ENCODE results near the gene CCR9.

The CCR9 gene

DNA sequence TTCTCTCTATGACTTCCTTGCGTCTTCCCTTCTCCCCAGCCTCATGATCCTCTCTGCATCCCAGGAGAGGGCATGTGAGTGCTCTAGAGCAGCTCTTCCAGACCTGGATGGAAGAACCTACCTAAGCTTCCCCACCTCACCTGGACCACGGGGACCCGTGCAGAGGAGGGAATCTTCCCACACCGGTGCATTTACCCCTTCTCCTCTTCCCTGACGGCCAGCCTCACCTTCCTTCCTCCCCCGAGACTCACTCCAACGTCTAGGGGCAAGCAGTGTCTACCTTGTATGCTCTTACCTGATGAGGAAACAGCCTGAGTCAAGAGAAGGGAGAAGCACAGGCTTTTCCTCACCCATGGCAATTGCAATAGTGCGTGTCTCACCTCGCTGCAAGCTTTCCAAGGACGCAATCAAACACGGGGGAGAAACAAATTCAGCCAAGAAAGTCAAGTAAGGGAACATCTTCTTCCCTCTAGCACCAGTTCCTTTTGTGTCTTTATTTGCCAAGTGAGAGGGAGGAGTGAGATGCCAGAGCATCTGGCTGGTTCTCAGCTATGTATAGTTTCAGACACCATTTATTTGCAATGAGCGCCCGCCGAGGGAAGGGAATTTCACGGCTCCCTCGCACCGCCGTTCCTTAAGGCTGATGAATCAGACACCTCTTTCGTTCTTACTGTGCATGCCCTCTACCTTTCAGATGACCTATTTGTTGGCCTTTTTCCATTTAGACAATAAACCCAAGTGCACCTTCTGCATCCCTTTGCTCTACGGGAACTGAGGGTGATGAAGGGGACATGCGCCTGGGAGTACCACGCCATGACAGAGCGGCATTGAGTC is 1.8 kb upstream of the CCR9 start:
- TF ChIP-seq EP300 (IDR thresholded peaks at IDR 0.05; ENCODE audit: borderline replicate concordance) (no peak), CREB1 (IDR thresholded peaks at IDR 0.05; ENCODE audit: low read depth) (no peak), RAD21 (IDR thresholded peaks at IDR 0.05; ENCODE audit: low read depth) (no peak), CEBPB (IDR thresholded peaks at IDR 0.05) (no peak), ZBTB7A (IDR thresholded peaks at IDR 0.05; ENCODE audit: low read depth) (no peak), NFIC (IDR thresholded peaks at IDR 0.05) (no peak), YY1 (IDR thresholded peaks at IDR 0.05; ENCODE audit: low read depth) (no peak), TAF1 (IDR thresholded peaks at IDR 0.05; ENCODE audit: low read depth) (no peak)
- TF ChIP-seq, protein P1, sequence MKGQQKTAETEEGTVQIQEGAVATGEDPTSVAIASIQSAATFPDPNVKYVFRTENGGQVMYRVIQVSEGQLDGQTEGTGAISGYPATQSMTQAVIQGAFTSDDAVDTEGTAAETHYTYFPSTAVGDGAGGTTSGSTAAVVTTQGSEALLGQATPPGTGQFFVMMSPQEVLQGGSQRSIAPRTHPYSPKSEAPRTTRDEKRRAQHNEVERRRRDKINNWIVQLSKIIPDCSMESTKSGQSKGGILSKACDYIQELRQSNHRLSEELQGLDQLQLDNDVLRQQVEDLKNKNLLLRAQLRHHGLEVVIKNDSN (IDR thresholded peaks at IDR 0.05) = no peak
- TF ChIP-seq, protein P2, sequence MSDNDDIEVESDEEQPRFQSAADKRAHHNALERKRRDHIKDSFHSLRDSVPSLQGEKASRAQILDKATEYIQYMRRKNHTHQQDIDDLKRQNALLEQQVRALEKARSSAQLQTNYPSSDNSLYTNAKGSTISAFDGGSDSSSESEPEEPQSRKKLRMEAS (IDR thresholded peaks at IDR 0.05) = no peak

DNA sequence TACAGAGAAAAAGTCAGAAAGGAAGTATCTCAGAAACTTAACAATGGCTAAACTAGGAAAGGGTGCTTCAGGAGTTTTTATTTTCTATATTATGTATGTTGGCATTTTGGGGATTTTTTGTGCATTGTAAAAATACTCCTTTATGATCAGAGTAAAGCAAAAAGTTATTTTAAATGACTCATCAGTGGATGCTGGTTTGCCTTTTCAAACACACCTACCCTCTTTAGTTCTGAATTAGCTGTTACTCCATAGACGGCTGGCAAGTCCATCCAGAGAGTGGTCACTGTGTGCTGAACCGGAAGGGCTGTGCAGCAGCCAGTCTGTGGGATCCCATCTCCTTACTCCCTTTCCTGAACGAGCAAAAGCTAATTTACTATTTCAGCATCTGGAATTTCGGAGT is 942 bp downstream of the CCR9 start:
- TF ChIP-seq FOXM1 (IDR thresholded peaks at IDR 0.05; ENCODE audit: borderline replicate concordance, low read depth) = no peak
- TF ChIP-seq TCF12 (IDR thresholded peaks at IDR 0.05; ENCODE audit: low read depth) = no peak
- no peak for TF ChIP-seq YY1 (IDR thresholded peaks at IDR 0.05; ENCODE audit: low read depth)
- TF ChIP-seq TAF1 (IDR thresholded peaks at IDR 0.05; ENCODE audit: low read depth) = no peak
- no peak for TF ChIP-seq EP300 (IDR thresholded peaks at IDR 0.05; ENCODE audit: borderline replicate concordance)
- TF ChIP-seq, protein P1 (IDR thresholded peaks at IDR 0.05) = no peak
- no peak for TF ChIP-seq EGR1 (IDR thresholded peaks at IDR 0.05)
- no peak for TF ChIP-seq NFIC (IDR thresholded peaks at IDR 0.05)
- no peak for TF ChIP-seq RAD21 (IDR thresholded peaks at IDR 0.05; ENCODE audit: low read depth)
- TF ChIP-seq CREB1 (IDR thresholded peaks at IDR 0.05; ENCODE audit: low read depth) = no peak
- TF ChIP-seq ZBTB7A (IDR thresholded peaks at IDR 0.05; ENCODE audit: low read depth) = no peak
- TF ChIP-seq, protein P2 (IDR thresholded peaks at IDR 0.05) = no peak
- no peak for TF ChIP-seq CEBPB (IDR thresholded peaks at IDR 0.05)
- no peak for TF ChIP-seq TEAD4 (IDR thresholded peaks at IDR 0.05)
- TF ChIP-seq, protein P3, sequence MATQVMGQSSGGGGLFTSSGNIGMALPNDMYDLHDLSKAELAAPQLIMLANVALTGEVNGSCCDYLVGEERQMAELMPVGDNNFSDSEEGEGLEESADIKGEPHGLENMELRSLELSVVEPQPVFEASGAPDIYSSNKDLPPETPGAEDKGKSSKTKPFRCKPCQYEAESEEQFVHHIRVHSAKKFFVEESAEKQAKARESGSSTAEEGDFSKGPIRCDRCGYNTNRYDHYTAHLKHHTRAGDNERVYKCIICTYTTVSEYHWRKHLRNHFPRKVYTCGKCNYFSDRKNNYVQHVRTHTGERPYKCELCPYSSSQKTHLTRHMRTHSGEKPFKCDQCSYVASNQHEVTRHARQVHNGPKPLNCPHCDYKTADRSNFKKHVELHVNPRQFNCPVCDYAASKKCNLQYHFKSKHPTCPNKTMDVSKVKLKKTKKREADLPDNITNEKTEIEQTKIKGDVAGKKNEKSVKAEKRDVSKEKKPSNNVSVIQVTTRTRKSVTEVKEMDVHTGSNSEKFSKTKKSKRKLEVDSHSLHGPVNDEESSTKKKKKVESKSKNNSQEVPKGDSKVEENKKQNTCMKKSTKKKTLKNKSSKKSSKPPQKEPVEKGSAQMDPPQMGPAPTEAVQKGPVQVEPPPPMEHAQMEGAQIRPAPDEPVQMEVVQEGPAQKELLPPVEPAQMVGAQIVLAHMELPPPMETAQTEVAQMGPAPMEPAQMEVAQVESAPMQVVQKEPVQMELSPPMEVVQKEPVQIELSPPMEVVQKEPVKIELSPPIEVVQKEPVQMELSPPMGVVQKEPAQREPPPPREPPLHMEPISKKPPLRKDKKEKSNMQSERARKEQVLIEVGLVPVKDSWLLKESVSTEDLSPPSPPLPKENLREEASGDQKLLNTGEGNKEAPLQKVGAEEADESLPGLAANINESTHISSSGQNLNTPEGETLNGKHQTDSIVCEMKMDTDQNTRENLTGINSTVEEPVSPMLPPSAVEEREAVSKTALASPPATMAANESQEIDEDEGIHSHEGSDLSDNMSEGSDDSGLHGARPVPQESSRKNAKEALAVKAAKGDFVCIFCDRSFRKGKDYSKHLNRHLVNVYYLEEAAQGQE (IDR thresholded peaks at IDR 0.05; ENCODE audit: low read depth) = no peak

DNA sequence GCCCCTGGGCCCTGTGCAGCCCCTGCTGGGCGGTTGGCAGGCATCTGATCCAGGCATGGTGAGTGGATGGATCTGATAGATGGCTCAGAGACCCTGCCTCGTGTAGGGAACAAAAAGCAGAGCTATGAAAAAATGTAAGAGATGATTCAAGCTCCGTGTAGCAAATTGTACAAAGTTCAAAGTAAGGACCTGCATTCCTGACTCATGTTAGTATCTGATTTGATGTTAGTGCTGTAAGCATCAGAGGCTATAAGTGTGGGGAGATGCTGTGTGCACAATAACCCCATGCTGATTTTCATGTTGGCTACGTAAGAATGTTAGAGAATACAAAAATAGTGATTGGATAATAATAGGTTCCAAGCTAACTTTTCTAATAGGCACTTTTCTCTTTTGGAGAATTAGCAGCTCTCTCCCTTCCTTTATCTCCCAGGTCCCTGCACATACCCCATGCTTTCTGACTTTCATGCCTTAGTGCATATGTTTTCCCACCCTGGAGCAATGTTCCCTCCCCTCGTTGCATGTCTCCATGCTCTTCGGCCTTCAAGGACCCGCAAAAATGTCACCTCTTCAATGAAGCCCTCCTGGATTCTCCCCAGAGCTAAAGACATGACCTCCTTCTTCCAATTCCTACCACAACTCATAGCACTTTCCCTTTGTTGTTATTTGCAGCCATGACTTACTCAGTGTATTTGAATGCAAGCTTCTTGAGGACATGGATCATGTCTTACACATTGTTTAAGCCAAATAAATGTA is 1.6 kb downstream of the CCR9 start:
- TF ChIP-seq, protein P3 (IDR thresholded peaks at IDR 0.05; ENCODE audit: low read depth) = no peak
- TF ChIP-seq TCF12 (IDR thresholded peaks at IDR 0.05; ENCODE audit: low read depth) (no peak), CEBPB (IDR thresholded peaks at IDR 0.05) (no peak), TAF1 (IDR thresholded peaks at IDR 0.05; ENCODE audit: low read depth) (no peak), FOXM1 (IDR thresholded peaks at IDR 0.05; ENCODE audit: borderline replicate concordance, low read depth) (no peak), CREB1 (IDR thresholded peaks at IDR 0.05; ENCODE audit: low read depth) (no peak), ZBTB7A (IDR thresholded peaks at IDR 0.05; ENCODE audit: low read depth) (no peak), EP300 (IDR thresholded peaks at IDR 0.05; ENCODE audit: borderline replicate concordance) (no peak), TEAD4 (IDR thresholded peaks at IDR 0.05) (no peak), EGR1 (IDR thresholded peaks at IDR 0.05) (no peak), YY1 (IDR thresholded peaks at IDR 0.05; ENCODE audit: low read depth) (no peak), NFIC (IDR thresholded peaks at IDR 0.05) (no peak)
- TF ChIP-seq, protein P1 (IDR thresholded peaks at IDR 0.05) = no peak
- TF ChIP-seq, protein P2 (IDR thresholded peaks at IDR 0.05) = no peak

DNA sequence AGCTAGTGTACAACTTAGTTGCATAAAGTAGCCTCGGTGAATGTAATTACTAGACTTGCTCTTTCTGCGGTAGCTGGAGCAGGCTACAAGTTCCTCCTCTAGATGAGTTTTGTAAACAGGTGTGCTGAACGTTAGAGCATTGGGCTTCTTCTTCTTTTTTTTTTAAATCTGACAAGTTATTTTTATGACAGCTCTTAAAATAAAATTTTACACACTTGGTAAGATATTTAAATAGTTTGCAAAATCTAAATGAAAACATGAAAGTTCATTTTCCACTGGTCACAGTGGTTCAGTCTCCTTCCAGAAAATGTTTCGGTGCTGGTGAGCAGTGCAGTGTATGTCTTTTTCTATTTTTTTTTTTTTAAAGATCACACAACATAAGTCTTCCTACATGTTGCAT is 3.0 kb downstream of the CCR9 start:
- TF ChIP-seq TAF1 (IDR thresholded peaks at IDR 0.05; ENCODE audit: low read depth) (no peak), CEBPB (IDR thresholded peaks at IDR 0.05) (no peak), EP300 (IDR thresholded peaks at IDR 0.05; ENCODE audit: borderline replicate concordance) (no peak), NFIC (IDR thresholded peaks at IDR 0.05) (no peak), RAD21 (IDR thresholded peaks at IDR 0.05; ENCODE audit: low read depth) (no peak), TCF12 (IDR thresholded peaks at IDR 0.05; ENCODE audit: low read depth) (no peak), EGR1 (IDR thresholded peaks at IDR 0.05) (no peak), YY1 (IDR thresholded peaks at IDR 0.05; ENCODE audit: low read depth) (no peak), ZBTB7A (IDR thresholded peaks at IDR 0.05; ENCODE audit: low read depth) (no peak), FOXM1 (IDR thresholded peaks at IDR 0.05; ENCODE audit: borderline replicate concordance, low read depth) (no peak), CREB1 (IDR thresholded peaks at IDR 0.05; ENCODE audit: low read depth) (no peak)
- TF ChIP-seq, protein P2 (IDR thresholded peaks at IDR 0.05) = no peak
- TF ChIP-seq, protein P3 (IDR thresholded peaks at IDR 0.05; ENCODE audit: low read depth) = no peak
